GM12878 (cell line): ENCODE data around the gene ROBO4. TPM values are rescaled to one million over a fixed set of nuclear protein-coding genes. Genes with fewer than 3 reads are reported as not detected.

Experiments
- ATAC-seq: fragments of 200-7000 bp; cut with Tn5 transposase; 3 replicates; pipeline ENCODE4 v1.9.1; 2020; ENCODE audit warnings: mild to moderate bottlenecking, moderate library complexity
- BruUV-seq: library from RNA; stranded (reverse); fragments of 400-500 nt; replicated peaks from 2 replicates; lab custom pipeline; 2021; lab: Mats Ljungman, UMichigan
- CTCF ChIA-PET: fragments of 300-600 bp; sonication (Branson Sonifier 250); formaldehyde crosslinking; extraction: SDS; loops from one replicate; lab custom pipeline; 2021; ENCODE audit warnings: inconsistent platforms; lab: Yijun Ruan, JAX
- POLR2A ChIA-PET: fragments of 350-600 bp; formaldehyde crosslinking; extraction: SDS; loops from one replicate; lab custom pipeline; 2021; ENCODE audit warnings: inconsistent platforms; lab: Charles Lee
- RAD21 ChIA-PET: fragments of 300-600 bp; sonication (Branson Sonifier 250); formaldehyde crosslinking; loops from one replicate; lab custom pipeline; 2023; ENCODE audit warnings: antibody characterized with exemption; ENCODE audit not compliant: unreplicated experiment; lab: Charles Lee
- SMC1A ChIA-PET: fragments of 300-600 bp; sonication (Branson Sonifier 250); formaldehyde crosslinking; loops from one replicate; lab custom pipeline; 2023; ENCODE audit not compliant: unreplicated experiment, uncharacterized antibody; lab: Charles Lee
- DNase-seq: peaks from one replicate; pipeline ENCODE4 v3.0.0-alpha.2; 2011; ENCODE audit warnings: low read depth, low spot score
- FAIRE-seq: peaks from 3 replicates; lab custom pipeline; 2011; peaks lifted over from hg19 to GRCh38; lab: Jason Lieb, UNC
- H2AFZ ChIP-seq: 2 replicates; pipeline ENCODE4 v1.6.0; 2011; ENCODE audit warnings: low read depth, low read length, control low read depth; ENCODE audit not compliant: control insufficient read depth
- H3K27ac ChIP-seq: 2 replicates; pipeline ENCODE4 v1.5.1; 2011; ENCODE audit warnings: control low read depth; ENCODE audit not compliant: control insufficient read depth, insufficient read depth
- H3K27me3 ChIP-seq, 2 experiments: replicated peaks in 1 of 2; 2 replicates each; pipeline versions ENCODE4 v1.6.0 to v1.6.1; 2011; ENCODE audit warnings: low read length in 1 of 2; ENCODE audit not compliant: control insufficient read depth in 2 of 2, insufficient read depth in 2 of 2
- H3K36me3 ChIP-seq, 2 experiments: 2 replicates each; pipeline ENCODE4 v1.5.1; 2011; ENCODE audit warnings: low read length in 1 of 2; ENCODE audit not compliant: control insufficient read depth in 2 of 2, insufficient read depth in 2 of 2
- H3K4me1 ChIP-seq: 2 replicates; pipeline ENCODE4 v1.6.1; 2011; ENCODE audit warnings: mild to moderate bottlenecking, low read length, moderate library complexity, mixed read lengths; ENCODE audit not compliant: control insufficient read depth, insufficient read depth
- H3K4me2 ChIP-seq: 2 replicates; pipeline ENCODE4 v1.6.0; 2011; ENCODE audit warnings: control low read depth; ENCODE audit not compliant: control insufficient read depth, insufficient read depth
- H3K4me3 ChIP-seq: fragments of 200-600 bp; sonication (generic); 2 replicates; pipeline ENCODE4 v1.5.1; 2016
- H3K79me2 ChIP-seq: 2 replicates; pipeline ENCODE4 v1.6.0; 2011; ENCODE audit warnings: low read length; ENCODE audit not compliant: control insufficient read depth, insufficient read depth
- H3K9ac ChIP-seq: 2 replicates; pipeline ENCODE4 v1.8.0; 2011; ENCODE audit warnings: low read length, control low read depth, mixed read lengths; ENCODE audit not compliant: control insufficient read depth, insufficient read depth
- H3K9me3 ChIP-seq: replicated peaks from 3 replicates; pipeline ENCODE4 v1.5.1; 2011; ENCODE audit warnings: mild to moderate bottlenecking, low read length; ENCODE audit not compliant: control insufficient read depth, insufficient read depth
- H4K20me1 ChIP-seq: 2 replicates; pipeline ENCODE4 v1.6.0; 2011; ENCODE audit not compliant: control insufficient read depth, insufficient read depth
- CBFB ChIP-seq: IDR thresholded peaks from 2 replicates; pipeline ENCODE4 v1.6.1; 2016; ENCODE audit warnings: antibody characterized with exemption, low read depth
- CTCF ChIP-seq, 3 experiments: IDR thresholded peaks in 2 of 3; conservative IDR thresholded peaks in 1 of 3; 2 replicates each; pipeline ENCODE4 v1.5.1; 2011; ENCODE audit warnings: low read depth in 3 of 3, low read length in 3 of 3, mild to moderate bottlenecking in 3 of 3, control low read depth in 2 of 3, moderate library complexity in 2 of 3, inconsistent platforms in 1 of 3, mixed read lengths in 1 of 3; ENCODE audit not compliant: control insufficient read depth in 2 of 3, insufficient read depth in 1 of 3; ENCODE audit errors: extremely low read depth in 1 of 3
- ETV6 ChIP-seq, 2 experiments: fragments of 450-650 bp in 1 of 2; IDR thresholded peaks in 1 of 2; conservative IDR thresholded peaks in 1 of 2; 2 replicates each; pipeline ENCODE4 v1.6.1; 2014; ENCODE audit warnings: antibody characterized with exemption in 1 of 2, borderline replicate concordance in 1 of 2, low read depth in 1 of 2, mild to moderate bottlenecking in 1 of 2, moderate library complexity in 1 of 2
- EZH2 ChIP-seq: IDR thresholded peaks from 2 replicates; pipeline ENCODE4 v1.6.1; 2012; ENCODE audit warnings: low read depth, mild to moderate bottlenecking, control low read depth, inconsistent platforms, low read length, borderline replicate concordance; ENCODE audit not compliant: control insufficient read depth
- FOXK2 ChIP-seq: fragments of 450-650 bp; IDR thresholded peaks from 2 replicates; pipeline ENCODE4 v1.6.1; 2017; ENCODE audit warnings: mild to moderate bottlenecking, moderate library complexity
- GATAD2B ChIP-seq: fragments of 450-650 bp; conservative IDR thresholded peaks from 2 replicates; pipeline ENCODE4 v1.6.1; 2017; ENCODE audit warnings: low read depth, mild to moderate bottlenecking, moderate library complexity
- JUND ChIP-seq: IDR thresholded peaks from 2 replicates; pipeline ENCODE4 v1.6.1; 2012; ENCODE audit warnings: low read depth, mild to moderate bottlenecking, low read length, improper control_type of control experiment, moderate library complexity
- MXI1 ChIP-seq: fragments of 150-350 bp; IDR thresholded peaks from 2 replicates; pipeline ENCODE4 v1.6.1; 2011; ENCODE audit warnings: low read depth, mild to moderate bottlenecking, inconsistent platforms, low read length, improper control_type of control experiment
- NKRF ChIP-seq: fragments of 450-650 bp; conservative IDR thresholded peaks from 2 replicates; pipeline ENCODE4 v1.6.1; 2017; ENCODE audit warnings: mild to moderate bottlenecking, moderate library complexity
- POU2F2 ChIP-seq: IDR thresholded peaks from 3 replicates; pipeline ENCODE4 v1.6.1; 2011; ENCODE audit warnings: low read depth, mild to moderate bottlenecking, low read length, borderline replicate concordance
- RAD21 ChIP-seq: IDR thresholded peaks from 2 replicates; pipeline ENCODE4 v1.6.1; 2011; ENCODE audit warnings: mild to moderate bottlenecking, low read depth, low read length, moderate library complexity; ENCODE audit not compliant: insufficient read depth
- RUNX3 ChIP-seq: IDR thresholded peaks from 2 replicates; pipeline ENCODE4 v1.6.1; 2012; ENCODE audit warnings: low read length, inconsistent platforms
- SMAD1 ChIP-seq: fragments of 450-650 bp; IDR thresholded peaks from 2 replicates; pipeline ENCODE4 v1.6.1; 2018; ENCODE audit warnings: mild to moderate bottlenecking, low read depth; ENCODE audit not compliant: partially characterized antibody
- SPI1 ChIP-seq: IDR thresholded peaks from 2 replicates; pipeline ENCODE4 v1.6.1; 2011; ENCODE audit warnings: low read depth, mild to moderate bottlenecking, low read length, moderate library complexity, borderline replicate concordance; ENCODE audit not compliant: insufficient read depth
- SREBF2 ChIP-seq: IDR thresholded peaks from 2 replicates; pipeline ENCODE4 v1.6.1; 2012; ENCODE audit warnings: mild to moderate bottlenecking, low read length
- SUPT20H ChIP-seq: IDR thresholded peaks from 2 replicates; pipeline ENCODE4 v1.6.1; 2011; ENCODE audit warnings: low read depth, mild to moderate bottlenecking, low read length, moderate library complexity, borderline replicate concordance; ENCODE audit not compliant: control insufficient read depth
- TCF3 ChIP-seq: IDR thresholded peaks from 2 replicates; pipeline ENCODE4 v1.6.1; 2012; ENCODE audit warnings: low read depth, mild to moderate bottlenecking, low read length, borderline replicate concordance; ENCODE audit not compliant: insufficient read depth
- USF1 ChIP-seq: IDR thresholded peaks from 2 replicates; pipeline ENCODE4 v1.6.1; 2011; ENCODE audit warnings: borderline replicate concordance, low read depth, mild to moderate bottlenecking, moderate library complexity, mixed read lengths, low read length; ENCODE audit not compliant: insufficient read depth; ENCODE audit errors: extremely low read length
- WGBS: methylation state at CpG from one replicate; pipeline ENCODE4 v1.1.6; 2016; ENCODE audit warnings: low lambda C conversion rate; ENCODE audit not compliant: insufficient replicate concordance, insufficient coverage; ENCODE audit errors: missing lambda C conversion rate; 5-methylcytosine and 5-hydroxymethylcytosine counted together
- in situ Hi-C: fragments of 300-500 bp; cut with MboI; formaldehyde crosslinking; loops from 9 replicates; pipeline ENCODE4 v1.14.3; 2018; ENCODE audit warnings: mixed read lengths
- intact Hi-C: fragments of 100-400 bp; cut with micrococcal nuclease; formaldehyde crosslinking; loops from one replicate; pipeline ENCODE4 v1.14.2; 2022; ENCODE audit not compliant: unreplicated experiment
- polyA plus RNA-seq, 11 experiments: library from polyadenylated mRNA; depleted of rRNA in 4 of 11; unstranded in 6 of 11; stranded (reverse) in 5 of 11; fragments of >200 nt; fragmentation: Nextera tagmentation in 4 of 11; fragmentation: Illumina TruSeq in 1 of 11; extraction: Ambion mirVana in 4 of 11; extraction: Trizol in 1 of 11; gene quantifications; 1 replicate in 1 of 11; 2 replicates in 10 of 11; pipeline versions ENCODE4 v1.2.1 to v1.2.3, GENCODE V29; 2011 to 2016; ENCODE audit warnings: inconsistent platforms in 2 of 11, missing spikeins in 2 of 11, low read depth in 1 of 11
- total RNA-seq, 4 experiments: library from RNA; depleted of rRNA in 3 of 4; stranded (reverse); fragments of >200 nt in 3 of 4; fragmentation: Illumina TruSeq in 1 of 4; extraction: Trizol in 1 of 4; gene quantifications; 2 replicates each; pipeline versions ENCODE4 v1.2.1 to v1.2.3, GENCODE V29; 2013 to 2021

The ROBO4 gene
- total and polyA plus RNA-seq, 10 of the 15 experiments (the other 5 are each of a cell fraction or from before 2014, with no cell fraction given), result not detected

- DNase-seq (no peak), ATAC-seq (no peak), FAIRE-seq (no peak)
- Histone ChIP-seq H2AFZ (no peak overlapping the region), H4K20me1 (no peaks in the 10 kb centered on the region), H3K9ac (no peak overlapping the region), H3K27me3 (peaks cover under 1 to 4% of the 10 kb centered on the region in 2 experiments; a peak in 2 of 4 replicates), H3K9me3 (no peaks in the 10 kb centered on the region), H3K27ac (no peak overlapping the region), H3K36me3 (no peaks in the 10 kb centered on the region), H3K4me2 (no peak overlapping the region), H3K4me3 (no peak overlapping the region), H3K4me1 (no peaks in the 10 kb centered on the region), H3K79me2 (no peaks in the 10 kb centered on the region)
- SMC1A ChIA-PET, result no interaction called here
- intact Hi-C loops (loop anchor here (10.0 kb wide), 1 partner anchor 265 kb away; no protein-coding TSS in a partner anchor), in situ Hi-C loops (no loop called here)
- 11% methylated on average over 10 of the region's 10 CpGs for WGBS
- no TSS peak for BruUV-seq
- TF ChIP-seq EZH2 (no peak), RUNX3 (no peak), USF1 (no peak), SPI1 (no peak), POU2F2 (no peak), SUPT20H (no peak), MXI1 (no peak), SMAD1 (no peak), CBFB (no peak), CTCF (IDR thresholded peaks at IDR 0.05 in 2 of 3, conservative IDR thresholded peaks at IDR 0.05 in 1 of 3; ENCODE audit: control insufficient read depth in 2 of 3, extremely low read depth in 1 of 3, insufficient read depth in 1 of 3, low read depth in 3 of 3, low read length in 3 of 3) (no peak), JUND (no peak), TCF3 (no peak), RAD21 (no peak), FOXK2 (no peak), ETV6 (conservative IDR thresholded peaks at IDR 0.05 in 1 of 2, IDR thresholded peaks at IDR 0.05 in 1 of 2; ENCODE audit: borderline replicate concordance in 1 of 2, low read depth in 1 of 2) (no peak), GATAD2B (no peak), NKRF (no peak), SREBF2 (no peak)
- POLR2A ChIA-PET, result no interaction called here
- CTCF ChIA-PET, result no interaction called here
- RAD21 ChIA-PET, result no interaction called here
Observed at GRCh38 chr11:124880290-124880611, 17.4 kb downstream of the ROBO4 start.
